NCI-H2107 (cell line): ENCODE data around the gene TPX2.

ENCODE experiments used
- DNase-seq: peaks from one replicate; lab custom pipeline; 2025; lab: John Stamatoyannopoulos, UW

The TPX2 gene

GRCh38 chr20:31833931-31834521, 94.9 kb downstream of the TPX2 start:
- DNase-seq = no peak

GRCh38 chr20:31835554-31835953, 96.5 kb downstream of the TPX2 start:
- DNase-seq = no peak

DNA sequence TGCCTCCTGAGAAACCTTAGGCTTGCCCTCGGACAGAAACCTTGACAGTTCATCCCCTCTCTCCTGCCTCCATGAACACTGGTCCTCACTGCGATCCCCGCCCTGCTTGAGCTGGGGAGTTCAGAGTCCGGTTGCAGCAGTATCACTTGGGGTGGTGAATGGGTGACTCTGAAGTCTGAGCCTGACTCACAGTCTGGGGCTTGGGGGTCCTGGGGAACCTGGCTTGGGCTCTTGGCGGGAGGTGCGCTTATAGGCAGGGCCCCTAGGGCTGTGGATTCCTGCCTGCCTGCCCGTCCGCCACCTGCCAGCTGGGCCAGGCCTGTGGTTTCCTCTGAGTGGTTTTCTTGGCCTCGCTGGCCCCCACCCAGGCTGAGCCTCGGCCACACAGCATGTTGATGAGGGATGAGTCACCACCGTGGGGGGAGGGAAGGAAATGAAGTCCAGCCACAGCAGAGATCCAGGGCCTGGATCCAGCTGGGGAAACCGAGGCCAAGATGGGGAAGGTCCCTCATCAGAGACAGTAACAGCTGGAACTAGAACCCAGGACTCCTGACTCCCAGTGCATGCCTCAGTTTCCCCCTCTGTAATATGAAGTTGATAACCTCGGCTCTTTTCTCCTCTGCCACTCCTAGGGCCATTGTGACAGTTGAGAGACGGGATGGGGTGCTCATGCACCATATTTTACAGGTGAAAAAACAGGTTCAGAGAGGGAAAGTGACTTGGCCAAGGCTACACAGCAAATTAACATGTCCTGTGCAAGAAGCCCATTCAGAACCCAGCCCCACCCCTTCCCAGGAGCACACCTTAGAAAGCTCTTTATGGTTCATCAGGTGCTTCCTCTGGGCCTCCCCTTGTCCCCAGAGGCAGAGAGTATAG, 97.1 kb downstream of the TPX2 start:
- no peak for DNase-seq

DNA sequence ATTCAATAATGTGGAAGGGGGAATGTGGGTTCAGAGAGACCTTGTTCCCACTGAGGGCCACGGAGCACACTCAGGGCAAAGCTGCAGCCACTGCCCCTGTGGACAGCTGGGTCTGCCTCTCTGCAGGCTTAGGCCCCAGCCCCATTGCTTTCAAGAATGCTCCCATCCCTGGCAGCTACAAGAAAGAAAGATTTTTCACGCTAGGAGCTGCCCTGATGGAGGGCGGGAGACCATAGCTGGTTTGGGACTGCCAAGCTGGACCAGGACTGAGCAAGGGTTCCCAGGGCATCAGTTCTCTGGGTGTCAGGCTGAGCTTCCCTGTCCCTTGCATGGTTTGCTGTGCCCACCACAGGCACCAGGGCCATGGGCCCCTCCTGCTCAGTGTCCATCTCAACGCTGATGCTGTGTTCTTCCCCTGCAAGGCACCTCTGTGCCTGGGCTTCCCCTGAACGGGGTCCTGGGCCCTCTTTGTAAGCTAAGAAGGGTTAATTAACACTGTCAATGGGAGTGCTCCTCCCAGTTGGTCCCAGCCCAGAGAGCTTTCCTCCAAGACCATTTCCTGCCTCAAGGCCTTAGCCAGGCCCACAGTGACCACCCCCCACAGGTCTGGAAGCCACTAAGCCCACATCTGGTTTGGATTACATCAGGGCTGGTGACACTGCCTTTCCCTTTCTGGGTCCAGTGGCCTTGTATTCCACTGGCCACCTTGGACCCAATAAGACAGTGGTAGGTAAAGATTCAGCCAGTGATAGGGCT, 97.9 kb downstream of the TPX2 start:
- DNase-seq = no peak

DNA sequence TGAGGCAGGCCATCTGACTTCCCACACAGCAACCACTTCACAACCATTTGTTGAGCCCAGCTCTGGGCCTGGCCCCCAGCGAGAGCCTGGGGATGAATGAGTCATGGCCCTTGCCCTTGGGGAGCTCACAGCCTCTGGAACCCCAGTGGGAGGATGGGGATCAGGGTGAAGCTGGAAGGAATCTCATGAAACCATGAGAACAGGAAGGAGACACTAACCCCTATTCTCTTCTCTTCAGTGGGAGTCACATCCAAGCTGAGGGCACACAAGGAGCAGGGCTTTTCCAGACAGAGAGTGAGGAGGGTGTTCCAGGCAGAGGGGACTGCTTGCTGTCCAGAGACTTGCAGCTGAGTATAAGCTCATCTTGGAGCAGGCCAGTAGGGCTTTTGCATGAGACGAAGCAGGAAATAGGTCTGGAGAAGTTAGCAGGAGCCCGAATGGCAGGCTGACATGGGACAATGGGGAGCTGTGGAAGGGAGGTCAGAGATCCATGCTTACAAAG, 98.9 kb downstream of the TPX2 start:
- DNase-seq = no peak

GRCh38 chr20:31838646-31839292, 99.7 kb downstream of the TPX2 start:
- DNase-seq = no peak

- DNase-seq = no peak
Observed at GRCh38 chr20:31839782-31840487, 100.8 kb downstream of the TPX2 start.

- DNase-seq = no peak
Observed at GRCh38 chr20:31840906-31841816, 102.1 kb downstream of the TPX2 start.

GRCh38 chr20:31841928-31842327, 102.8 kb downstream of the TPX2 start:
- DNase-seq = no peak

DNA sequence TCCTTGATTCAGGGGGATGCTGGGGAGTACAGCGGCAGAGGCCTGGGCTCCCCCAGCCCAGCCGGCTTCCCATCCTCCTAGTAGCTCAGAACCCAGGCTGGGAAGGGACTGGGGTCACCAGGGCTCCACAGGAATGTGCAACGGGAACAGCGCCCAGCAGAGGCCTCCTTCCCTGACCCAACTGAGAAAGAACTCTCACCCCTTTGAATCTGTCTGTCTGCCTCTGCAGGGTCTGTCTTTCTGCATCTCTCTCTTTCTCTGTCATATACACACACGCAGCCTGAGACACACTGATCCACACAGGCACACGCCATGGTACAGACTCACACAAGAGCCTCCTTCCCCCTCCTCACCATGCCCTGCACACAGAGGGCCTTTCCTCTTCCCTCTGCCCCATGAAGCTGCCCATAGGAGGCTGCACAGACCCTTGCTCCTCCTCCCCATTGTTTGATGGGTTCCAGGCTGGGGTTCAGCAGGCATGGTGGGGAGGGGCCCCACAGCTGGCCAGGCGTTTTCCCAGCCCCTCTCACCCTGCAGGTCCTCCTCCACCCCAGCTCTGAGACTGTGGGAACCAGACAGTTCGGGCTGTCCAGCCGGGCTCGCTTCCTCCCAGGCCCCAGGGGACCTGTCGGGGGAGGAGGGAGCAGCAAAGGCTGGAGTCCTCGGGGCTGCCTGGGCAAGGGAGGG, 103.5 kb downstream of the TPX2 start:
- DNase-seq = no peak

GRCh38 chr20:31843288-31843687, 104.2 kb downstream of the TPX2 start:
- DNase-seq = no peak

- DNase-seq = no peak
Observed at GRCh38 chr20:31843881-31844280, 104.8 kb downstream of the TPX2 start.

DNA sequence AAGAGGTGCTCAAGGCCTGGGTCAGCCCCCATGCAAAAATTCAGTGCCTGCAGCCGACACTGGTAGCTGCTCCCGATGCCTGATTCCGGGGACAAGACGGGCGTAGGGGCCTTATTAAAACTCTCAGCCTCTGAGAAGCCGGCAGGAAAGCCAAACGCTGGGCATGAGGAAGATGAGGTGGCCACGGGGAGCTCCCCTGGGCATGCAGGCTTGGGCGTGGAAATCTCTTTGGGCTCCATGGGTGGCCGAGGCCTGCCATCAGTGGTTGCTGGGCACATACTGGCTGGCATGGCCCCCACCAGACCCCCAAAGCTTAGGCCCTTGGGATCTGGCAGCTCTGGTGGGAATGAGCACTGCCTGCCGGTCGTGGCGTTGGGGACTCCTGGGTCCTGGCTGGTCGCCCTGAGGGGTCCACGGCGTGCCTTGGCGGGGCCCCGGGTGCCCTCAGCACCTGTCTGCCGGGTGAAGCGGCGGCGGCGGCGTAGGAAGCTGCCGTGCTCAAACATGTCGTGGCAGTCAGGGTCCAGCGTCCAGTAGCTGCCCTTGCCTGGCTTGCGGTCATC, 105.7 kb downstream of the TPX2 start:
- no peak for DNase-seq

DNA sequence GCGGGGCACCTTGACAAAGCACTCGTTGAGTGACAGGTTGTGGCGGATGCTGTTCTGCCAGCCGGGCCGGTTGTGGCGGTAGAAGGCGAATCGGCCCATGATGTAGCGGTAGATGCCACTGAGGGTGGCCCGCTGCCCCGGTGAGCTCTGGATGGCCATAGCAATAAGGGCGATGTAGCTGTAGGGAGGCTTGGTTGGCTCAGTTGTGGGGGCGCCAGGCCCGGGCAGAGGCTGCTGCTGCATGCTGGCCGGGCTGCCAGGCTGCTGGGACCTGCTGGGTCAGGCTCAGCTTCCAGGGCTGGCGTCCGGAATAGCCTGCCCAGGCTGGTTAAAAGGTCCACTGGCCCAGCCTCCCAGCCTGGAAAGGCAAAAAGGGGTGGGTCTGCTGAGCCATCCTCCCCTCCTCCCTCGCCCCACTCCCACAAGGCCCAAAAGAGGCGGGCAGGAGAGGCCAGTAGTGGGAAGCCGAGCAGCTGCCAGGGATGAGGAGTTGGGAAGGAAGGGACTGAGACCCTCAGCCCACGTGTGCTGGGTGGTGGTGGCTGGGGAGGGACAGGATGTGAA, 106.3 kb downstream of the TPX2 start, which contains the start of gene FOXS1:
Gene FOXS1 (minus strand): TSS at position 305 of the 564 bp plus-strand sequence. CDS start 62 bp downstream, at position 243.
- DNase-seq = no peak

- no peak for DNase-seq
Observed at GRCh38 chr20:31846793-31847138, 107.7 kb downstream of the TPX2 start.

- no peak for DNase-seq
Observed at GRCh38 chr20:31848088-31848999, 109.3 kb downstream of the TPX2 start.

GRCh38 chr20:31849306-31849930, 110.3 kb downstream of the TPX2 start:
- DNase-seq = peak; percentile 23
